Adipose tissue (tissue), 3 donors: ENCODE measurements around the gene PSMD2. TPM values are rescaled to one million over a fixed set of nuclear protein-coding genes. Genes with fewer than 3 reads are reported as not detected.
"Not testable (repeated sequence)": the region's sequence is repeated elsewhere in the genome, so short reads cannot be mapped to it uniquely, and the experiment has no call there.

Experiments
- H3K27ac ChIP-seq: one replicate; pipeline ENCODE4 v1.5.1; 2013; ENCODE audit warnings: low read depth, low read length
- WGBS, 3 donors: extraction: QIAGEN DNeasy Blood & Tissue Kit; methylation state at CpG; one replicate each; pipeline ENCODE4 v1.1.7; 2013; 5-methylcytosine and 5-hydroxymethylcytosine counted together
- polyA plus RNA-seq, 3 donors: library from polyadenylated mRNA; stranded (reverse); fragments of 200-250 nt; gene quantifications; one replicate each; pipeline ENCODE4 v1.2.3, GENCODE V29; 2013
- donor health status: healthy with polysubstance abuse.
- donor health status: Bipolar disorder and iron deficiency.
- donor health status: healthy.

PSMD2 gene
- polyA plus RNA-seq, 3 donors: 74.6 to 181 (median 139) TPM

DNA sequence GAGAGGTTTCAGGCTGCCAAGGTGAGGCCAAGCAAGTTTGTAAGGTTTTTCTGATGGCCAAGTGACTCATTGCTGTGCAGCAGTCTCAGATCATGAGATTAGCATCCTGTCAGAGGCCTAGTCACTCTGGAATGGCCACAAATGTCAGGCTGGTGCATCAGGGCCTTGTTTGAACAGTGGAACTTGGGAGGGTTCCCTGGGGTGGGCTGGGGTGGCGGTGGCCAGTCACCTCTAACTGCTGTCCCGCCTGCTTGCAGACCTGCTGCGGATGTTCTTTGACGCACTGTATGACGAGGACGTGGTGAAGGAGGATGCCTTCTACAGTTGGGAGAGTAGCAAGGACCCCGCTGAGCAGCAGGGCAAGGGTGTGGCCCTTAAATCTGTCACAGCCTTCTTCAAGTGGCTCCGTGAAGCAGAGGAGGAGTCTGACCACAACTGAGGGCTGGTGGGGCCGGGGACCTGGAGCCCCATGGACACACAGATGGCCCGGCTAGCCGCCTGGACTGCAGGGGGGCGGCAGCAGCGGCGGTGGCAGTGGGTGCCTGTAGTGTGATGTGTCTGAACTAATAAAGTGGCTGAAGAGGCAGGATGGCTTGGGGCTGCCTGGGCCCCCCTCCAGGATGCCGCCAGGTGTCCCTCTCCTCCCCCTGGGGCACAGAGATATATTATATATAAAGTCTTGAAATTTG lies 35.6 kb downstream of the PSMD2 start:
- WGBS, 3 donors: 79 to 84% (median 80%) methylated on average over 15 of the region's 15 CpGs
- H3K27ac ChIP-seq: no peak overlapping the region

DNA sequence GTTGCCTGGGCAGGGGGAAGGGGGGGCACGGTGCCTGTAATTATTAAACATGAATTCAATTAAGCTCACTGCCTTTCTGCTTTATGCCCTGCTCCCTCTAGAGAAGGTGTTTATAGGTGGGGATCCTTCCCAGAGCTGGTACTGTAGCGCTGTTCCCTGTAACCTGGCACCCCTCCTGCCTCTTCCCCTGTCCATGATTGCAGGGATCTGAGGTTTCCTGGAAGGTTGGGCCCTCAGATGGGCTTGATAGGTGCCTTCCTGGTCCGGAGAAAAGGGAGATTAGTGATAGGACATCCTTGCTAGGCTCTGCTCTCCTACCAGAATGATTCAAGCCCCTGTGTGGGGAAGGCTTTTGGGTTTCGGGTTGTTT lies 36.2 kb downstream of the PSMD2 start:
- H3K27ac ChIP-seq: peak overlapping the region; percentile 58
- 41 to 48% (median 42%) methylated on average over 4 of the region's 4 CpGs for WGBS, 3 donors

DNA sequence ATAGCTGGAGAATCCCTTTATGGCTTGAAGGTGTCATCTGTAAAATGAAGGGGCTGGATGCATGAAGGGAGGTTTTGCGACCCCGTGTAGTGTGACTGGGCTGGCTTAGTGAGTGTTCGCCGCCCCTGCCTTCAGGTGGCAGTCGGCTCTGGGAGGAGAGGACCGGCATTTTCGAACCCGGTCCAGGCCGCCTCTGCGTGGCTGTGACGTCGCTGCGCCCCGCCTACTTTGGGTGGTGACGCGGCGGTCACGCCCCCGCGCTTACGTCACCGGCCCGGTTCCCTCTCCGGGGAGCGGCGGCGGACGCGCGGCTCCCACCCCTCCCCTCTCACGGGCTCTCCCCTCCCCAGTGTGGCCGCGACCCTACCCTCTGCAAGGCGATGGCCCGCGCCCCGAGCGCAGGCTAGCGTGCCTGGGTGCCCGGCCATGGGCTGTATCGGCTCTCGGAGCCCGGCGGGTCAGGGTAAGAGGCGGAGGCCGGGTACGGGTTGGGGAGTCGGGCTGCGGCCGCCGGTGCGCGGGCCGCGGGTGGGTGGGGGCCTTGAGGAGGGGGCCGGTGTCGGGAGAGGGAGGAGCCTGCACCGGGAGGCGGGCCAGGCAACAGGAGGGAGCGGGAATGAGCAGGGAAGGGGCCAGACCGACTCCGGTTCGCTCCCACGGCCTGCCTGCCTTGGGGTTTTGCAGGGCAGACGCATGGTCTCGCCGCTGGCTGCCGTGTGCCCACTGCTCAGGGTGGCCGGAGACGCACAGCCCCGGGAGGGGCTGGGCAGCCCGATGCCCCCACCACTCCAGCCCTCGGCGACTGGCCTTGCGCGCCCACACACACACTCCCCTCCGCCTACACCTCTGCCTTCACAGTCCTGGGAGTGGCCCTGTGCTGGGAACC lies 36.9 kb downstream of the PSMD2 start:
- 1% methylated on average over 39 to 77 of the region's 77 CpGs for WGBS, 3 donors
- peak overlapping the region; percentile 90 for H3K27ac ChIP-seq

DNA sequence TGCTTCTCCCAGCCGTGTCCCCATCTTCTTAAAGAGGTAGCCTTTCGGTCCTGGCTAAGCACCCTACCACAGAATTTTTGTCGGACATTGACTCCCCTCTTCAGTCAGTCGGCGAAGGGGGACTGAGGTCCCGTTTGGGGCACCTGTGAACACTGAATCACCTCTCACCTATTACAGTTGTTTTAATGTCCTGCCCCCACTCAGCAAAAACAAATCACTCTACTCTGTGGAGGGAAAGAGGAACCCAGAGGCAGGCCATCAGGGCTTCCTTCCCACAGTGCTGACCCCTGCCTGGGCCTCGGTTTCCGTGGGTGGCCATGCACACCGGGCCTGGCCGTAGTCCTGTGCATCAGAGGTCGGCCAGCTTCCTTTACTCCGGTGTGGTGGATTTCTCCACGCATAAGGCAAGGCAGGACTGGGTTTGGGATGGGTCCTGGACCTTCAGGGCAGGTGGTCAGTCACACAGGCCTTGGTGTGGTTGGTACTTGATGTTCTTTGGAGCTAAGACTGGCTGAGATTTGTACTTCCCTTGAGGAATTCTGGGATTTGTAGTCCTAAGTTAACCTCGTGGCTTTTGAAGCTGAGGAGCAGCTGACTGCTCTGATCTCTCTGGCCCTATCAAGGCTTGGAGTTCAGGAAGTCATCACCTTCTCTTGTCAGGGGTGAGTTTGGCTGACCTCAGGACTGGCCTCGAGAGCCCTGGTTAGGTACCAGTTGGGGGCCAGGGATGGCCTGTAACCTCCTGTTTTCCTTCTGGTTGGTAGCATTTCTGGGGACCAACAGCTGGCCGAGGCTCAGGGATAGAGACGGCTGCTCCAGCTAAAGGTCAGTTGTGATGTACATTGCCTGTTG lies 37.7 kb downstream of the PSMD2 start:
- WGBS, 3 donors: 11 to 21% (median 17%) methylated on average over 17 of the region's 17 CpGs
- peak overlapping the region; percentile 90 for H3K27ac ChIP-seq

DNA sequence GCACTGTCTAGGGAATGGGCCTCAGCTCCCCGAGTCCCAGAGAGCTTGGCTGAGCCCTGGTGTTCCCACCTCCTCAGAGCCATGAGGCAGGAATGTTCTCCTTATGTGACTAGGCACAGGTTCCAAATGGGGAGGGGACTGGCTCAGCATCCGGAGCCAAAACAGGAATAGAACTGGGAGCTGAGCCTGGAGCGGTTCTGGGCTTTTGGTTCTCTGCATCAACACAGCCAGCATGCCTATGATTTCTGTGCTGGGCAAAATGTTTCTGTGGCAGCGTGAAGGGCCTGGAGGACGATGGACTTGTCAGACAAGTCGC lies 38.3 kb downstream of the PSMD2 start, which contains the start of gene FAM131A:
Gene FAM131A, plus strand, starts transcription at position 202 of the 316 bp plus-strand sequence. Its CDS starts 31 bp downstream, at position 233.
- WGBS, 3 donors: 55 to 69% (median 60%) methylated on average over 6 of the region's 6 CpGs

DNA sequence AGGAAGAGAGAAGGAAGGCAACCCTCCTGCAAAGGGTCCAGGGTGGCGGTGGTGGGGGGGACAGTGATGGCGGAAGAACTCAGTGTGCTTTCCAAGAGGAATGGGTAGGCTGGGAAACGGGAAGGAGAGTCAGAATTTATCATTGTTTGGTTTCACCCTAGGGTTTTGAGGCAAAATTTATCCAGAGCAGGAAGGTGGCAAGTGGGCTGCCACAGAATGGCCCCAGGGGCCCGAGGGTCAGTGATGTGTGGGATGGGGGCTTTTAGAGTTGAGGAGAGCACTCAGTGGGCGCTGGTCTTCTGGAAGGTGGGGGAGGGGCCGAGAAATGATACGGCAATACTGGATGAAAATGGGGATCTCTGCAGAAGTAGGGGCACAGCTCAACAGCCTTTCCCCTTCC lies 38.9 kb downstream of the PSMD2 start:
- 52 to 67% (median 66%) methylated on average over 7 of the region's 7 CpGs for WGBS, 3 donors
- H3K27ac ChIP-seq: peak overlapping the region; percentile 68

More for the DNA sequence above, 38.3 kb downstream of the PSMD2 start, which contains the start of gene FAM131A:
- H3K27ac ChIP-seq: peak within 1 kb of the TSS; percentile 90

DNA sequence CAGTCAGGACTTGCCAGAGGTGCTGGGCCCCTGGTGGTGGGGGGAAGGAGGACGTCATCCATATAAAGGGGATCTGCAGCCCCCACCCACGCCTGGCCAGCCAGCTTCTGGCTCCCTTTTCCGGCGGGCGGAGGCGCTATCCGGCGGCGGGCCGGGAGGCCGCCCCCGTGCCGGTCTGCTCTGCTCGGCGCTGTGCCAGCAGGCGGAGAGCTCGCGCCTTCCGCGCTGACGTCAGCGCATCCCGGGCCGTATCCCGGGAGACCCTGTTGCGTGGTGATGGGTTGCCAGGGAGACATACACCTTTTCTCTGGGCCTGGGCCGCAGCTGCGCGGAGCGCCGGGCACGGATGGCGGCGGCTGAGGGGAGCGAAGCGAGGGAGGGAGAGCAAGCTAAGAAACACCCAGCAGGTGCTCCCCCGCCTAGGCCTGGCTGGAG lies 39.5 kb downstream of the PSMD2 start:
- WGBS, 3 donors: 15 to 55% (median 28%) methylated on average over 34 to 37 of the region's 37 CpGs
- H3K27ac ChIP-seq: peak overlapping the region; percentile 68

DNA sequence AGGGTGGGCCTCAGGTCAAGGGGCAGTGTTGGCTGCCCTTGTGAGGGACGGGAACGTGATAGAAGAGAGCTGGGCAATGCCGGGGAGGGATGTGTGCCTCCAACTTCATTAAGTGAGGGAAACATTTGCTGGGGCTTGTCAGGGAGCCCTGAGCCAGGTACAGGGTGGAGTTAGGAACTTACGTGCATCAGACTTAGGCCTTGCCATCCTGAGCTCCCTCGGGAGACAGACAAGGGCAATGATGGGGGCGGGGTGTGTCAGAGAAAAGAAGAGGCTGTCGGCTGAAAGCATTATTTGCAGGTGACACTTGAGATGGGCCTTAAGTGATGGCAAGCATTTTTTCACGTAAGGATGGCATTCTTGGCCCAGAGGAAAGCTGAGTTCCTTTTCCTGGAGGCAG lies 40.0 kb downstream of the PSMD2 start:
- WGBS, 3 donors: 56 to 68% (median 61%) methylated on average over 8 of the region's 8 CpGs
- H3K27ac ChIP-seq: no peak overlapping the region

DNA sequence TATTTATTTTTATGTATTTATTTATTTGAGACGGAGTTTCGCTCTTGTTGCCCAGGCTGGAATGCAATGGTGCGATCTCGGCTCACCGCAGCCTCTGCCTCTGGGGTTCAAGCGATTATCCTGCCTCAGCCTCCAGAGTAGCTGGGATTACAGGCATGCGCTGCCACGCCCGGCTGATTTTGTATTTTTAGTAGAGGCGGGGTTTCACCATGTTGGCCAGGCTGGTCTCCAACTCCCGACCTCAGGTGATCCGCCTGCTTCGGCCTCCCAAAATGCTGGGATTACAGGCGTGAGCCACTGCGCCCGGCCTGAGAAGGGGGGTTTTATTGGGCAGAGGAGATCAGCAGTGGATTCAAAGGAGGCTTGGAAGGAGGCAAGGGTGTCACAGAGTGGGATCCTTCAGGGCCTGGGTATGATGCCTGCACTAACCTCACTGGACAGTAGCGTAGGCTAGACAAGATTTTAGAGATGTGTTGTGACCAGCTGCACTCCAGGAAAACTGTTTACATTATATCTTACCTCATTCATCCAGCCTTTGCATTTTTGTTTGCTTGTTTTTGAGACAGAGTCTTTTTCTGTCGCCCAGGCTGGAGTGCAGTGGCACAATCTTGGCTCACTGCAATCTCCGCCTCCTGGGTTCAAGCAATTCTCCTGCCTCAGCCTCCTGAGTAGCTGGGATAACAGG lies 40.6 kb downstream of the PSMD2 start:
- H3K27ac ChIP-seq: not testable (repeated sequence)
- WGBS, 3 donors: 94 to 95% (median 94%) methylated on average over 19 of the region's 19 CpGs

DNA sequence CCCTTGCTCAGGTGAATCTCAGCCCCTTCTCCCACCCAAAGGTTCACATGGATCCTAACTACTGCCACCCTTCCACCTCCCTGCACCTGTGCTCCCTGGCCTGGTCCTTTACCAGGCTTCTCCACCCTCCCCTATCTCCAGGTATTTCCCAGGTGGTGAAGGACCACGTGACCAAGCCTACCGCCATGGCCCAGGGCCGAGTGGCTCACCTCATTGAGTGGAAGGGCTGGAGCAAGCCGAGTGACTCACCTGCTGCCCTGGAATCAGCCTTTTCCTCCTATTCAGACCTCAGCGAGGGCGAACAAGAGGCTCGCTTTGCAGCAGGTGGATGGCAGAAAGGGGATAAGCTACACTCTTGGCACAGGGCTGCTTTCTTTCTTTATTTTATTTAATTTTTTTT lies 42.9 kb downstream of the PSMD2 start:
- H3K27ac ChIP-seq: no peak overlapping the region

DNA sequence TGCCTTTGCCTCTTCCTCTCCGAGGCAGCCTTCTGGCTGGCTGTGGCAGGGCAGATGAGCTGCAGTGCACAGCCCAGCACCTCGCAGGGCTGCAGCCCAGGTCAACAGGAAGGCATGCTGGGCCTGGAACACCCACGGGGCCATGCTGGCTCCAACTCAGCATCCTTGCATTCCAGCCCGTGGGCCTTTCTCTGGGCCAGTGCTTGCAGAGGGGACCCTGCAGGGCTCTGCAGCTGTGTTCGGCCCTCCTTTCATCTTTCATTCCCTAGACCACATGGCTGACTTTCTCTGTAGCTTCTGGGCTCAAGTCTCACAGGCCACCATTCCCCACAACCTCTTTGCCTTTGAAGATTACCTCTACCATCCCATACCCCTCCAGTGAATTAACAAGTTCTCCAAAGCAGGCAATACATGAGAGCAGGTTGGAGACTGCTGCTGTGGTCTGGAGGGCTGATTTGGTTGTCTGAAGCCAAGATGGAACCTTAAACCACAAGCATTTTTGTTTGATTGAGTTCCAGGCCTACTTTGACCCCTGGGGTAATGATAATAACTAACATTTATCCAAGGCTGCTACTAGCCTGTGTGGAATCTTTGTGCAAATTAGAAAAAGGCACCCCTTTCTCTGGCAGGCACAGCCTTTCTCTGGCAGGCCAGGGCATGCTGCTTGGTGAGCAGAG lies 44.3 kb downstream of the PSMD2 start:
- 68 to 77% (median 73%) methylated on average over 5 of the region's 5 CpGs for WGBS, 3 donors
- no peak overlapping the region for H3K27ac ChIP-seq

More for the DNA sequence above, 42.9 kb downstream of the PSMD2 start:
- WGBS, 3 donors: 80 to 94% (median 92%) methylated on average over 7 of the region's 7 CpGs

DNA sequence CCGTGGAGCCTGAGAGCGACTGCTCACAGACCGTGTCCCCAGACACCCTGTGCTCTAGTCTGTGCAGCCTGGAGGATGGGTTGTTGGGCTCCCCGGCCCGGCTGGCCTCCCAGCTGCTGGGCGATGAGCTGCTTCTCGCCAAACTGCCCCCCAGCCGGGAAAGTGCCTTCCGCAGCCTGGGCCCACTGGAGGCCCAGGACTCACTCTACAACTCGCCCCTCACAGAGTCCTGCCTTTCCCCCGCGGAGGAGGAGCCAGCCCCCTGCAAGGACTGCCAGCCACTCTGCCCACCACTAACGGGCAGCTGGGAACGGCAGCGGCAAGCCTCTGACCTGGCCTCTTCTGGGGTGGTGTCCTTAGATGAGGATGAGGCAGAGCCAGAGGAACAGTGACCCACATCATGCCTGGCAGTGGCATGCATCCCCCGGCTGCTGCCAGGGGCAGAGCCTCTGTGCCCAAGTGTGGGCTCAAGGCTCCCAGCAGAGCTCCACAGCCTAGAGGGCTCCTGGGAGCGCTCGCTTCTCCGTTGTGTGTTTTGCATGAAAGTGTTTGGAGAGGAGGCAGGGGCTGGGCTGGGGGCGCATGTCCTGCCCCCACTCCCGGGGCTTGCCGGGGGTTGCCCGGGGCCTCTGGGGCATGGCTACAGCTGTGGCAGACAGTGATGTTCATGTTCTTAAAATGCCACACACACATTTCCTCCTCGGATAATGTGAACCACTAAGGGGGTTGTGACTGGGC lies 45.7 kb downstream of the PSMD2 start:
- no peak overlapping the region for H3K27ac ChIP-seq

DNA sequence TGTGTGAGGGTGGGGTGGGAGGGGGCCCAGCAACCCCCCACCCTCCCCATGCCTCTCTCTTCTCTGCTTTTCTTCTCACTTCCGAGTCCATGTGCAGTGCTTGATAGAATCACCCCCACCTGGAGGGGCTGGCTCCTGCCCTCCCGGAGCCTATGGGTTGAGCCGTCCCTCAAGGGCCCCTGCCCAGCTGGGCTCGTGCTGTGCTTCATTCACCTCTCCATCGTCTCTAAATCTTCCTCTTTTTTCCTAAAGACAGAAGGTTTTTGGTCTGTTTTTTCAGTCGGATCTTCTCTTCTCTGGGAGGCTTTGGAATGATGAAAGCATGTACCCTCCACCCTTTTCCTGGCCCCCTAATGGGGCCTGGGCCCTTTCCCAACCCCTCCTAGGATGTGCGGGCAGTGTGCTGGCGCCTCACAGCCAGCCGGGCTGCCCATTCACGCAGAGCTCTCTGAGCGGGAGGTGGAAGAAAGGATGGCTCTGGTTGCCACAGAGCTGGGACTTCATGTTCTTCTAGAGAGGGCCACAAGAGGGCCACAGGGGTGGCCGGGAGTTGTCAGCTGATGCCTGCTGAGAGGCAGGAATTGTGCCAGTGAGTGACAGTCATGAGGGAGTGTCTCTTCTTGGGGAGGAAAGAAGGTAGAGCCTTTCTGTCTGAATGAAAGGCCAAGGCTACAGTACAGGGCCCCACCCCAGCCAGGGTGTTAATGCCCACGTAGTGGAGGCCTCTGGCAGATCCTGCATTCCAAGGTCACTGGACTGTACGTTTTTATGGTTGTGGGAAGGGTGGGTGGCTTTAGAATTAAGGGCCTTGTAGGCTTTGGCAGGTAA lies 46.5 kb downstream of the PSMD2 start:
- WGBS, 3 donors: 45 to 54% (median 53%) methylated on average over 14 of the region's 14 CpGs
- H3K27ac ChIP-seq: no peak overlapping the region

More for the DNA sequence above, 45.7 kb downstream of the PSMD2 start:
- WGBS, 3 donors: 80 to 89% (median 85%) methylated on average over 24 of the region's 24 CpGs

DNA sequence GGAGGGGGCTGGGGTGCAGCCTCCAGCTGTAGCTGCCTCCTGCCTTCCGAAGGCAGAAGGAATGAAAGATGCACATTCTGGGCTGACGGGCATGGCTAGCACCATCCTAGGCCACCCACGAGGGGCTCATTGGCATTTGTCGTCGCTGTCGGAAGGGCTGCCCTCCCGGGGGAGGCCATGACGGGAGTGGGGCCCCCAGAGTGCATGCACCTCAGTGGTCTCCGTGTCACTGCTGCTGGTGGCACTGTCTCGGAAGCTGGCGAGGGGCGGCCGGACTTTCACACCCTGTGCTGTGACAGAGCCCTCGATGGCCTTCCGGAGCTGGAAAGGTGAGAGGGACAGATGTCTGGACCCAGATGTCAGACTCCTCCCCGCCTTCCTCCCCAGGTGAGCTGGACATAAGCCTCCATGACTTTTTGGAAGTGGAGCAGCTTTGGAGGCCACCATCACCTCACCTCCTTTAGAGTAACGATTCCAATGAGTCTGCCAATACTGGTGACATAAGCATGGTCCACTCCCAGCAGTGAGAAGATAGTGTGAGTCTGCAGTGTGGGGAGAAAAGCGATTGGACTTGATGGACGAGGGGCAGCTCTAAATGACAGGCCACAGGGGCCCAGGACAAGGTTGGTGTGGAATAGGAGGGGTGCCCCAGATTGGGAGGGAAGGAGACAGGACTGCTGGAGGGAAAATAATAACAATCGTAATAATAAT lies 47.6 kb downstream of the PSMD2 start:
- WGBS, 3 donors: 88 to 94% (median 92%) methylated on average over 20 of the region's 20 CpGs
- no peak overlapping the region for H3K27ac ChIP-seq

DNA sequence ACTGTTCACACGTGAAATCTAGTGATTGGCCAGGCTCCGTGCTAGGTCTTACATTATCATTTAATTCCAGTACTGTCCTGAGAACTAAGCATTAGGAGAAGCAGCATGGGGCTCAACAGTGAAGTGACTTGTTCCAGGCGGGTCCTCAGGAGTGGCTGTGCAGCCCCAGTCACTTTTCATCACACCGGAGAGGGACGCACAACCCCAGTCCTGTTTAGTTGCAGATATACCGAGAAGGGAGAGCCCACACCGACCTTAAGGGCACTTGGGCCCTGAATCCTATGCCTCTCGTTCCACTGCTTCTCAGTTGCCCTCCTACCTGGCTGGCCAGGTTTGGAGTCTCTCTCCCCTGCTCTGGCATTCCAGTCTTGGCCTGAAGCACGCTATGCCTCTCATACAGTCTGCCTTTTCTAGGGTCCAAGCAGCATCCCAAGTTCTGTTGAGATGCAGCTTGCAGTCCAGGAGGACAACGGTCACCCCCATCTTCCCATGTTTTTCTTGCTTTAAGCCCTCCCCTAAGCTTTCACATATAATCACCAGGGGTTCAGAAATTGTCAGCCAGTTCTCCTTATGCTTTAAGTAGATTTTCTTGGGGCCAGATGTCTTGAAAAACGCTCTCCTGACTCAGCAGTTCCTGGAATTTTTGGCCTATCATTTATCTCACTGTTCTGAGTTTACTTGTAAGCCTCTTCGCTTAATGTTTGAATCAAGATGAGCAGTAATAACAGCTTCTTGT lies 48.4 kb downstream of the PSMD2 start:
- no peak overlapping the region for H3K27ac ChIP-seq
- WGBS, 3 donors: 65 to 73% (median 70%) methylated on average over 12 of the region's 12 CpGs
